Mesenchymal stem cell (in vitro differentiated cells and primary cell): ENCODE measurements around the gene NDUFS1.
"Not testable (repeated sequence)": the region's sequence is repeated elsewhere in the genome, so short reads cannot be mapped to it uniquely, and the experiment has no call there.

Experiments used
- DNase-seq: peaks from one replicate; pipeline ENCODE4 v3.0.0-alpha.2; 2013
- H2AFZ ChIP-seq: one replicate; pipeline ENCODE4 v1.6.1; 2013; ENCODE audit warnings: low read depth, mild to moderate bottlenecking, control low read depth, inconsistent platforms, low read length, moderate library complexity
- H2AK5ac ChIP-seq: 2 replicates; pipeline ENCODE4 v1.6.1; 2013; ENCODE audit warnings: low read length, moderate library complexity, mild to moderate bottlenecking, inconsistent platforms; ENCODE audit not compliant: severe bottlenecking
- H2BK120ac ChIP-seq: one replicate; pipeline ENCODE4 v1.6.1; 2013; ENCODE audit warnings: low read depth, mild to moderate bottlenecking, inconsistent platforms, low read length, moderate library complexity
- H2BK12ac ChIP-seq, 2 experiments: one replicate each; pipeline ENCODE4 v1.6.1; 2013; ENCODE audit warnings: inconsistent platforms in 2 of 2, low read length in 2 of 2, mild to moderate bottlenecking in 2 of 2, moderate library complexity in 2 of 2, control low read depth in 1 of 2
- H2BK15ac ChIP-seq: one replicate; pipeline ENCODE4 v1.6.1; 2013; ENCODE audit warnings: mild to moderate bottlenecking, low read depth, inconsistent platforms; ENCODE audit not compliant: poor library complexity, severe bottlenecking
- H2BK5ac ChIP-seq: 2 replicates; pipeline ENCODE4 v1.6.1; 2013; ENCODE audit warnings: low read depth, mild to moderate bottlenecking, low read length, control low read depth, inconsistent platforms; ENCODE audit not compliant: poor library complexity, severe bottlenecking
- H3K14ac ChIP-seq, 2 experiments: one replicate each; pipeline ENCODE4 v1.6.1; 2013; ENCODE audit warnings: inconsistent platforms in 2 of 2, low read length in 2 of 2, control low read depth in 1 of 2, mild to moderate bottlenecking in 1 of 2, moderate library complexity in 1 of 2
- H3K18ac ChIP-seq, 2 experiments: one replicate each; pipeline ENCODE4 v1.6.1; 2013; ENCODE audit warnings: inconsistent platforms in 2 of 2, low read length in 2 of 2, control low read depth in 1 of 2, low read depth in 1 of 2, mild to moderate bottlenecking in 1 of 2
- H3K23ac ChIP-seq, 2 experiments: one replicate each; pipeline ENCODE4 v1.6.1; 2013; ENCODE audit warnings: inconsistent platforms in 2 of 2, low read length in 2 of 2, mild to moderate bottlenecking in 2 of 2, moderate library complexity in 2 of 2, control low read depth in 1 of 2
- H3K27ac ChIP-seq: 2 replicates; pipeline ENCODE4 v1.5.1; 2013; ENCODE audit warnings: mild to moderate bottlenecking, moderate library complexity, low read length, control low read depth, inconsistent platforms; ENCODE audit not compliant: poor library complexity, severe bottlenecking
- H3K27me3 ChIP-seq, 2 experiments: 2 replicates each; pipeline versions ENCODE4 v1.6.1 to v1.7.0; 2013; ENCODE audit warnings: low read length in 2 of 2, mild to moderate bottlenecking in 2 of 2, moderate library complexity in 2 of 2, control low read depth in 1 of 2, inconsistent platforms in 1 of 2; ENCODE audit not compliant: control insufficient read depth in 1 of 2, insufficient read depth in 1 of 2
- H3K36me3 ChIP-seq, 2 experiments: 2 replicates each; pipeline versions ENCODE4 v1.6.1 to v1.7.0; 2013; ENCODE audit warnings: low read length in 2 of 2, control low read depth in 1 of 2, inconsistent platforms in 1 of 2, low read depth in 1 of 2, mild to moderate bottlenecking in 1 of 2; ENCODE audit not compliant: insufficient read depth in 2 of 2, control insufficient read depth in 1 of 2
- H3K4ac ChIP-seq, 2 experiments: one replicate each; pipeline ENCODE4 v1.6.1; 2013; ENCODE audit warnings: inconsistent platforms in 2 of 2, low read length in 2 of 2, mild to moderate bottlenecking in 2 of 2, moderate library complexity in 2 of 2, control low read depth in 1 of 2, low read depth in 1 of 2
- H3K4me1 ChIP-seq: 2 replicates; pipeline ENCODE4 v1.6.1; 2013; ENCODE audit warnings: low read depth, low read length, control low read depth; ENCODE audit not compliant: control insufficient read depth, insufficient read depth
- H3K4me2 ChIP-seq: 2 replicates; pipeline ENCODE4 v1.6.1; 2013; ENCODE audit warnings: low read length, mild to moderate bottlenecking, inconsistent platforms; ENCODE audit not compliant: poor library complexity, severe bottlenecking
- H3K4me3 ChIP-seq, 2 experiments: 2 replicates each; pipeline versions ENCODE4 v1.5.1 to v1.7.0; 2013; ENCODE audit warnings: low read length in 2 of 2, mild to moderate bottlenecking in 2 of 2, control low read depth in 1 of 2, low read depth in 1 of 2; ENCODE audit not compliant: insufficient read depth in 1 of 2
- H3K79me1 ChIP-seq: replicated peaks from 2 replicates; pipeline ENCODE4 v1.6.1; 2013; ENCODE audit warnings: mild to moderate bottlenecking, control low read depth, low read length, inconsistent platforms; ENCODE audit not compliant: poor library complexity, severe bottlenecking
- H3K9ac ChIP-seq: 2 replicates; pipeline ENCODE4 v1.7.0; 2013; ENCODE audit warnings: mild to moderate bottlenecking, low read length, moderate library complexity
- H3K9me3 ChIP-seq: 2 replicates; pipeline ENCODE4 v1.7.0; 2013; ENCODE audit warnings: mild to moderate bottlenecking, low read length; ENCODE audit not compliant: control insufficient read depth
- H4K8ac ChIP-seq: one replicate; pipeline ENCODE4 v1.6.1; 2013; ENCODE audit warnings: inconsistent platforms, mild to moderate bottlenecking, low read length, moderate library complexity
- H4K91ac ChIP-seq: one replicate; pipeline ENCODE4 v1.6.1; 2013; ENCODE audit warnings: mild to moderate bottlenecking, low read length, inconsistent platforms
- WGBS: methylation state at CpG from one replicate; pipeline ENCODE4 v1.1.7; 2013; ENCODE audit warnings: mixed read lengths; 5-methylcytosine and 5-hydroxymethylcytosine counted together

Gene NDUFS1

GRCh38 chr2:206158563-206159345 lies 490 bp downstream of the NDUFS1 start:
- peak overlapping the region; percentile 75 for H2BK5ac ChIP-seq
- H2AFZ ChIP-seq, result no peak overlapping the region
- peak overlapping the region; percentile 84 to 95 for H3K4ac ChIP-seq
- peaks cover 3% of the 10 kb centered on the region for H3K4me1 ChIP-seq
- peak overlapping the region; percentile 56 for H2BK120ac ChIP-seq
- H3K79me1 ChIP-seq, result no peaks in the 10 kb centered on the region
- peak overlapping the region in 1 of 2 experiments; percentile 2 for H3K23ac ChIP-seq
- no peak overlapping the region for H2BK15ac ChIP-seq
- peak overlapping the region; percentile 92 for H3K9ac ChIP-seq
- peak overlapping the region; percentile 25 for H2AK5ac ChIP-seq
- no peaks in the 10 kb centered on the region for H3K27me3 ChIP-seq
- H3K36me3 ChIP-seq, result peaks cover 18 to 30% of the 10 kb centered on the region in 2 experiments
- WGBS, result 2% methylated on average over 33 of the region's 33 CpGs
- no peak overlapping the region for H2BK12ac ChIP-seq
- H4K8ac ChIP-seq, result peak overlapping the region; percentile 81
- peak overlapping the region; percentile 63 to 88 for H3K4me3 ChIP-seq
- peak overlapping the region; percentile 45 for H3K4me2 ChIP-seq
- no peaks in the 10 kb centered on the region for H3K9me3 ChIP-seq
- peak overlapping the region; percentile 50 to 59 for H3K18ac ChIP-seq
- peak overlapping the region; percentile 30 for H4K91ac ChIP-seq
- no peak overlapping the region for H3K14ac ChIP-seq
- DNase-seq, result peak; percentile 65
- H3K27ac ChIP-seq, result peak overlapping the region; percentile 75

GRCh38 chr2:206157014-206157413 lies 2.2 kb downstream of the NDUFS1 start:
- H3K4me2 ChIP-seq, H4K91ac ChIP-seq, H3K14ac ChIP-seq, H3K23ac ChIP-seq, H3K4ac ChIP-seq, DNase-seq, H3K9ac ChIP-seq, H3K79me1 ChIP-seq, H2BK12ac ChIP-seq, H4K8ac ChIP-seq, H2AFZ ChIP-seq, H3K27ac ChIP-seq, H3K18ac ChIP-seq, H2BK15ac ChIP-seq, H3K27me3 ChIP-seq, H3K9me3 ChIP-seq, H3K4me1 ChIP-seq, H2AK5ac ChIP-seq, H2BK5ac ChIP-seq, H2BK120ac ChIP-seq: not testable (repeated sequence)
- Histone ChIP-seq H3K4me3 (peak overlapping the region in 1 of 2 experiments; percentile 88), H3K36me3 (peaks cover 13 to 18% of the 10 kb centered on the region in 2 experiments)
- WGBS, result 85% methylated on average over 8 of the region's 11 CpGs

GRCh38 chr2:206154197-206154596 lies 5.0 kb downstream of the NDUFS1 start:
- 93% methylated on average over 1 of the region's 3 CpGs for WGBS
- DNase-seq, result peak; percentile 37
- Histone ChIP-seq H2BK12ac (no peak overlapping the region), H3K18ac (no peak overlapping the region), H3K9me3 (no peaks in the 10 kb centered on the region), H3K27ac (no peak overlapping the region), H3K4me1 (peaks cover 2% of the 10 kb centered on the region), H3K9ac (no peak overlapping the region), H2BK120ac (no peak overlapping the region), H3K79me1 (peaks cover 3% of the 10 kb centered on the region), H2BK5ac (no peak overlapping the region), H3K23ac (no peak overlapping the region), H4K91ac (no peak overlapping the region), H4K8ac (no peak overlapping the region), H3K36me3 (peaks cover 10 to 31% of the 10 kb centered on the region in 2 experiments), H3K14ac (no peak overlapping the region), H3K4ac (no peak overlapping the region), H2AFZ (no peak overlapping the region), H2AK5ac (no peak overlapping the region), H2BK15ac (no peak overlapping the region), H3K4me2 (no peak overlapping the region), H3K27me3 (no peaks in the 10 kb centered on the region), H3K4me3 (no peak overlapping the region)

- Histone ChIP-seq H2BK15ac (no peak overlapping the region), H3K27ac (no peak overlapping the region), H2BK120ac (no peak overlapping the region), H3K4ac (no peak overlapping the region), H2BK5ac (no peak overlapping the region), H3K14ac (no peak overlapping the region), H3K4me1 (peaks cover 2% of the 10 kb centered on the region), H3K27me3 (no peaks in the 10 kb centered on the region), H2AFZ (no peak overlapping the region), H2AK5ac (no peak overlapping the region), H3K23ac (no peak overlapping the region), H3K9me3 (no peaks in the 10 kb centered on the region), H4K91ac (no peak overlapping the region), H4K8ac (no peak overlapping the region), H3K79me1 (peaks cover 13% of the 10 kb centered on the region), H3K9ac (no peak overlapping the region), H2BK12ac (no peak overlapping the region), H3K4me3 (no peak overlapping the region), H3K18ac (no peak overlapping the region), H3K4me2 (no peak overlapping the region), H3K36me3 (peaks cover 19 to 67% of the 10 kb centered on the region in 2 experiments)
- WGBS, result 96% methylated on average over 4 of the region's 4 CpGs
- no peak for DNase-seq
These were observed 8.6 kb downstream of the NDUFS1 start for GRCh38 chr2:206150631-206151030.
